Activated CD4-positive, alpha-beta T cell treated with anti-CD3 and anti-CD28 coated beads for 24 hours (primary cell): ENCODE results near the gene LUC7L3.

Experiments used
- DNase-seq, 2 donors: peaks; one replicate each; pipeline ENCODE4 v3.0.0-alpha.2; 2020; ENCODE audit warnings: low read depth in 2 of 2

Gene LUC7L3

GRCh38 chr17:50685691-50686493, 33.5 kb upstream of the LUC7L3 start:
- no peak for DNase-seq

- no peak for DNase-seq
These were observed 32.8 kb upstream of the LUC7L3 start for GRCh38 chr17:50686494-50687199.

- no peak for DNase-seq
These were observed 32.0 kb upstream of the LUC7L3 start for GRCh38 chr17:50687200-50688066.

- no peak for DNase-seq
These were observed 31.2 kb upstream of the LUC7L3 start for GRCh38 chr17:50688245-50688644.

- no peak for DNase-seq
These were observed 30.2 kb upstream of the LUC7L3 start for GRCh38 chr17:50689251-50689650.

- DNase-seq = no peak
These were observed 29.2 kb upstream of the LUC7L3 start for GRCh38 chr17:50689956-50690886.

GRCh38 chr17:50690887-50691549, 28.4 kb upstream of the LUC7L3 start:
- no peak for DNase-seq

- DNase-seq = no peak
These were observed 27.6 kb upstream of the LUC7L3 start for GRCh38 chr17:50691550-50692447.

GRCh38 chr17:50692448-50693035, 26.9 kb upstream of the LUC7L3 start:
- no peak for DNase-seq

GRCh38 chr17:50693036-50693682, 26.2 kb upstream of the LUC7L3 start:
- DNase-seq = no peak

GRCh38 chr17:50696365-50696879, 23.0 kb upstream of the LUC7L3 start:
- DNase-seq = no peak

GRCh38 chr17:50697062-50697461, 22.3 kb upstream of the LUC7L3 start:
- DNase-seq = no peak

GRCh38 chr17:50697663-50698272, 21.6 kb upstream of the LUC7L3 start:
- DNase-seq = no peak

GRCh38 chr17:50699410-50699809, 20.0 kb upstream of the LUC7L3 start:
- DNase-seq = no peak

GRCh38 chr17:50703162-50703561, 16.2 kb upstream of the LUC7L3 start:
- no peak for DNase-seq

GRCh38 chr17:50707289-50708049, 11.9 kb upstream of the LUC7L3 start, which contains the start of gene ANKRD40:
TSS of gene ANKRD40 (minus strand) at chr17:50707914. CDS start at chr17:50707654, 260 bp downstream.
- peak; percentile 81 to 85 for DNase-seq
